ENCODE measurements around the gene ARHGAP15. TPM values are rescaled to one million over a fixed set of nuclear protein-coding genes. Genes with fewer than 3 reads are reported as not detected.

ARHGAP15 gene
- total and polyA plus RNA-seq, 2 donors from 2014 or later = 5.7 to 23.1 TPM

GRCh38 chr2:143415571-143415970, 286.4 kb downstream of the ARHGAP15 start:
- no peaks in the 10 kb centered on the region for H3K36me3 ChIP-seq (ENCODE audit: control insufficient read depth in 2 of 3, insufficient read depth in 3 of 3, low read length in 3 of 3)
- TF ChIP-seq, protein P1, sequence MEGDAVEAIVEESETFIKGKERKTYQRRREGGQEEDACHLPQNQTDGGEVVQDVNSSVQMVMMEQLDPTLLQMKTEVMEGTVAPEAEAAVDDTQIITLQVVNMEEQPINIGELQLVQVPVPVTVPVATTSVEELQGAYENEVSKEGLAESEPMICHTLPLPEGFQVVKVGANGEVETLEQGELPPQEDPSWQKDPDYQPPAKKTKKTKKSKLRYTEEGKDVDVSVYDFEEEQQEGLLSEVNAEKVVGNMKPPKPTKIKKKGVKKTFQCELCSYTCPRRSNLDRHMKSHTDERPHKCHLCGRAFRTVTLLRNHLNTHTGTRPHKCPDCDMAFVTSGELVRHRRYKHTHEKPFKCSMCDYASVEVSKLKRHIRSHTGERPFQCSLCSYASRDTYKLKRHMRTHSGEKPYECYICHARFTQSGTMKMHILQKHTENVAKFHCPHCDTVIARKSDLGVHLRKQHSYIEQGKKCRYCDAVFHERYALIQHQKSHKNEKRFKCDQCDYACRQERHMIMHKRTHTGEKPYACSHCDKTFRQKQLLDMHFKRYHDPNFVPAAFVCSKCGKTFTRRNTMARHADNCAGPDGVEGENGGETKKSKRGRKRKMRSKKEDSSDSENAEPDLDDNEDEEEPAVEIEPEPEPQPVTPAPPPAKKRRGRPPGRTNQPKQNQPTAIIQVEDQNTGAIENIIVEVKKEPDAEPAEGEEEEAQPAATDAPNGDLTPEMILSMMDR (IDR thresholded peaks at IDR 0.05; ENCODE audit: borderline replicate concordance, extremely low read depth, insufficient read depth) = no peak
- FAIRE-seq (no peak), DNase-seq (no peak)
- no peaks in the 10 kb centered on the region for H3K27me3 ChIP-seq (ENCODE audit: control insufficient read depth, insufficient read depth, low read length)
- H3K27ac ChIP-seq (ENCODE audit: low read depth in 2 of 2, low read length in 2 of 2) = no peak overlapping the region
- no peaks in the 10 kb centered on the region for H3K9me3 ChIP-seq (ENCODE audit: control insufficient read depth in 2 of 3, insufficient read depth in 1 of 3, low read length in 3 of 3)
- intact Hi-C loops (cut with DNase I) = no loop called here
- H3K4me1 ChIP-seq (ENCODE audit: control insufficient read depth in 2 of 3, insufficient read depth in 2 of 3, low read depth in 1 of 3, low read length in 3 of 3) = no peaks in the 10 kb centered on the region
- H3K4me3 ChIP-seq (ENCODE audit: low read length in 3 of 3) = no peak overlapping the region
- no peak overlapping the region for H3K9ac ChIP-seq (ENCODE audit: low read length in 3 of 3)

DNA sequence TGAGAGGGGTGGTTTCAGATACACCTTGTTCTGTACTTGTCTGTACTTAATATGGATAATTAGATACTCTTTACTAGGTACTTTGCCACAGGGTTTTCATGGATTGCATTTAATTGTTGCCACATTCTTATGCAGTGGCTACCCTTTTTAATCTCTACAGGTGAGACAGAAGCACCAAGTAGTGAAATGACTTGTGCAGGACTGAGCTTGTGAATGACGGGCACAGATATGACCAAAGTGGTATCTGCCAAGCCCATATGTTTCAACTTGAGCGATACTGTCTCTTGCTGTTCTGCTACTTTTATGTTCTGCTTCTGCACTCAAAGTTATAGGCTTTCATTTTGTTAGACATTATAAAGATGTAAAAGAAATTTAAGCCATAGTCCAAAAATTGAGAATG, 288.2 kb downstream of the ARHGAP15 start:
- Histone ChIP-seq H3K9me3 (ENCODE audit: control insufficient read depth in 2 of 3, insufficient read depth in 1 of 3, low read length in 3 of 3) (no peaks in the 10 kb centered on the region), H3K9ac (ENCODE audit: low read length in 3 of 3) (no peak overlapping the region), H3K4me1 (ENCODE audit: control insufficient read depth in 2 of 3, insufficient read depth in 2 of 3, low read depth in 1 of 3, low read length in 3 of 3) (no peaks in the 10 kb centered on the region), H3K36me3 (ENCODE audit: control insufficient read depth in 2 of 3, insufficient read depth in 3 of 3, low read length in 3 of 3) (no peaks in the 10 kb centered on the region), H3K27ac (ENCODE audit: low read depth in 2 of 2, low read length in 2 of 2) (no peak overlapping the region), H3K27me3 (ENCODE audit: control insufficient read depth, insufficient read depth, low read length) (no peaks in the 10 kb centered on the region), H3K4me3 (ENCODE audit: low read length in 3 of 3) (no peak overlapping the region)
- intact Hi-C loops (cut with DNase I) = no loop called here
- TF ChIP-seq, protein P1 (IDR thresholded peaks at IDR 0.05; ENCODE audit: borderline replicate concordance, extremely low read depth, insufficient read depth) = no peak
- FAIRE-seq = no peak
- no peak for DNase-seq

DNA sequence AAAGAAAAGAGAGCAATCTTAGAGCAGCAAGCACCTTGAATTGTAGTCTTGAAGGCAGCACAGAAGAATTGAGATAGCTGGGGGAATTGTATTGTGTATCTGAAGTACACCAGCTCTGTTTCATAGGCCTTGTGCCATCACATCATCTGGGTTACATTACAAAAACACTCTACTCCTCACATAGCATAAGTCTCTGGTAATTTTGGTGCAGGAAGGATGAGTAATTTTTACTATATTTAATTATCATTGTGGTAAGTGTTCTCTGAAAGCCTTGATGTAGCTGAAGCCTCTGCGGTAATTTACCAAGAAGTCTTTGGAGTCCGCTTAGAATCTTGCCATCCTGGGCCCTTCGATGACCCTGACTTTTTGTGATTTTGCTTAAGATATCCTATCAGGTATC, 291.1 kb downstream of the ARHGAP15 start:
- no peak overlapping the region for H3K9ac ChIP-seq (ENCODE audit: low read length in 3 of 3)
- intact Hi-C loops (cut with DNase I) = no loop called here
- FAIRE-seq (no peak), DNase-seq (no peak)
- H3K27me3 ChIP-seq (ENCODE audit: control insufficient read depth, insufficient read depth, low read length) = no peaks in the 10 kb centered on the region
- no peak overlapping the region for H3K27ac ChIP-seq (ENCODE audit: low read depth in 2 of 2, low read length in 2 of 2)
- no peaks in the 10 kb centered on the region for H3K9me3 ChIP-seq (ENCODE audit: control insufficient read depth in 2 of 3, insufficient read depth in 1 of 3, low read length in 3 of 3)
- no peaks in the 10 kb centered on the region for H3K36me3 ChIP-seq (ENCODE audit: control insufficient read depth in 2 of 3, insufficient read depth in 3 of 3, low read length in 3 of 3)
- H3K4me3 ChIP-seq (ENCODE audit: low read length in 3 of 3) = no peak overlapping the region
- no peaks in the 10 kb centered on the region for H3K4me1 ChIP-seq (ENCODE audit: control insufficient read depth in 2 of 3, insufficient read depth in 2 of 3, low read depth in 1 of 3, low read length in 3 of 3)
- TF ChIP-seq, protein P1 (IDR thresholded peaks at IDR 0.05; ENCODE audit: borderline replicate concordance, extremely low read depth, insufficient read depth) = no peak

DNA sequence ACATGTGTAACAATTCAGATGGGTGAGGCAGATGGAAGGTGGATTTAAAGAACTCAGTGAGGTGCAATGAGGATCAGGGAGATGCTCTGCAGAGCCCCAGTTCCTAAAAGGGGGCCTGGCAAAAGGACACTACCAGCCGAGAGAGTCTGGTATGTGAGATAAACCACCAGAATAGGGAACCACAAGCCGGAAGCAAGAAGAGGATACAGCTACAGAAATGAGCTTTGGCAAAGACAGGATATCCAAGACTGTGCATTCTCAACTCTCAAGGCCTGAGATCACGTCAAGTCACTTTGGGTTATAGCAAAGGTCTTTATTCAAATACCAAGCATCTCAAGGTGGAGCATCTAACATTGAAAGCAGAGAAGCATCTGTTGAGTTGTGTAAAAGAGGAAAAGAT, 293.5 kb downstream of the ARHGAP15 start:
- no peaks in the 10 kb centered on the region for H3K9me3 ChIP-seq (ENCODE audit: control insufficient read depth in 2 of 3, insufficient read depth in 1 of 3, low read length in 3 of 3)
- no peak overlapping the region for H3K27ac ChIP-seq (ENCODE audit: low read depth in 2 of 2, low read length in 2 of 2)
- TF ChIP-seq, protein P1 (IDR thresholded peaks at IDR 0.05; ENCODE audit: borderline replicate concordance, extremely low read depth, insufficient read depth) = no peak
- DNase-seq (no peak), FAIRE-seq (no peak)
- H3K4me3 ChIP-seq (ENCODE audit: low read length in 3 of 3) = no peak overlapping the region
- H3K4me1 ChIP-seq (ENCODE audit: control insufficient read depth in 2 of 3, insufficient read depth in 2 of 3, low read depth in 1 of 3, low read length in 3 of 3) = no peaks in the 10 kb centered on the region
- no peaks in the 10 kb centered on the region for H3K27me3 ChIP-seq (ENCODE audit: control insufficient read depth, insufficient read depth, low read length)
- intact Hi-C loops (cut with DNase I) = no loop called here
- no peak overlapping the region for H3K9ac ChIP-seq (ENCODE audit: low read length in 3 of 3)
- H3K36me3 ChIP-seq (ENCODE audit: control insufficient read depth in 2 of 3, insufficient read depth in 3 of 3, low read length in 3 of 3) = no peaks in the 10 kb centered on the region

Data from kidney (tissue), 14 donors.